Measurements from ENCODE around the gene AGBL1.

Gene AGBL1

DNA sequence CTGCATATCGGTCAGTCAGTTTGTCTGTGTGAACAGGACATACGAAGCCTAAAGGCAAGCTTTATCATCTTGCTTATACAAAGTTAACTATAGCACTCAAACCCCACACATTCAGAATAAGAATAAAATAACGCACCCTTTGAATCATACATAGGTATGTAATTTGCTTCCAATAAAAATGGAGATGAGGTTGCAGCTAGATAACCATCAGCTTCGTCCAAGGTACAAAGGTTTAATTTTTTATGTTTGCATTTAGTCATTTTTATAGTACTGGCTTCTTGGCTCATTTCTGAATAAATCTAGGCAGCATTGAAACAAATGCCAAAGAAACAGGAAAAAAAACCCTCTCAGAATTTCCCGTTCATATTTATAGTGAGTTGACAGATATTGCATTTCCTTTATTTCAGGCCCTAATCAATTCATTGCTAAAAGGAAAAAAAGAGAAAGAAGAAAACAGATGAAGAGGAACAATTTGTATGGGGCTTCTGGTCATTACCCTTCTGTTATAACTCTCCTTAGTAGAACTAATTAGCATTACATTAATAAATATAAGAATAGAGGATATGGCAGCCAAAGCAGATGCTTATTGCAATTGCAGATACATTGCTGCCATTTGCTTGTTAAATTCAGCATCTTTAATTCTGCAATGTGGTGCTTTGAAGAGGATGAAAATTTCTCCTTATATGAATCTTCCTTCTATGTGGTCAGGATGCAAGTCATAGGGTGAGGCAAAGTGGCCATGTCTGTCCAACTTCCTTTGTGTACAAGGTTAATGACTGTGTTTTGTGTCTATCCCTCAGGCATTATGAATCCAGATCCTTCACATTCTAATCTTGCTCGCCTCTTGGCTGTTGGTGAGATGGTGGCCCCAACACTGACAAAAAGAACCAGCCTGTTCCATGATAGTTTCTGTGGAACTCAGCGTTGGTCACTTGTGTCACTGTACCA is 550.0 kb downstream of the AGBL1 start:
- Histone ChIP-seq H3K9ac (ENCODE audit: low read depth, low read length, poor library complexity) (no peak overlapping the region), H3K4ac (ENCODE audit: low read length) (no peak overlapping the region), H2BK12ac (ENCODE audit: low read length) (no peak overlapping the region), H2BK5ac (ENCODE audit: low read length) (no peak overlapping the region), H2AK5ac (ENCODE audit: low read depth, low read length) (no peak overlapping the region), H3K23ac (ENCODE audit: low read depth, low read length, poor library complexity) (no peak overlapping the region), H2AFZ (ENCODE audit: low read length) (no peak overlapping the region), H3K4me1 (ENCODE audit: control insufficient read depth in 2 of 2, insufficient read depth in 1 of 2, low read depth in 1 of 2, low read length in 2 of 2) (peaks cover 0 to 3% of the 10 kb centered on the region in 2 donors), H3K36me3 (replicated peaks in 1 of 2; ENCODE audit: control insufficient read depth in 2 of 2, insufficient read depth in 2 of 2, low read length in 2 of 2) (no peaks in the 10 kb centered on the region), H3K27ac (replicated peaks; ENCODE audit: low read length) (no peak overlapping the region), H3K4me3 (ENCODE audit: low read length in 2 of 2) (no peak overlapping the region), H4K8ac (ENCODE audit: low read depth, low read length) (no peak overlapping the region), H3K14ac (ENCODE audit: low read length) (no peak overlapping the region), H3K27me3 (ENCODE audit: control insufficient read depth in 3 of 3, insufficient read depth in 3 of 3, low read depth in 1 of 3, low read length in 3 of 3) (no peaks in the 10 kb centered on the region), H3K9me3 (replicated peaks in 1 of 2; ENCODE audit: control insufficient read depth in 2 of 2, insufficient read depth in 1 of 2, low read depth in 1 of 2, low read length in 2 of 2) (peaks cover 0 to 2% of the 10 kb centered on the region in 2 donors), H3K4me2 (ENCODE audit: insufficient read depth, low read length, poor library complexity, severe bottlenecking) (no peak overlapping the region), H3K79me1 (ENCODE audit: low read depth, low read length) (no peaks in the 10 kb centered on the region), H2BK120ac (ENCODE audit: low read depth, low read length) (no peak overlapping the region), H4K91ac (ENCODE audit: low read depth, low read length, poor library complexity) (no peak overlapping the region), H3K18ac (ENCODE audit: low read length) (no peak overlapping the region), H2BK15ac (ENCODE audit: low read length) (no peak overlapping the region)
- no CpG with 5 or more reads among the region's 7 CpGs for WGBS, 2 donors (ENCODE audit: extremely low coverage in 2 of 2, insufficient read length in 2 of 2, insufficient replicate concordance in 1 of 2)
- no peak for DNase-seq (ENCODE audit: low spot score)

DNA sequence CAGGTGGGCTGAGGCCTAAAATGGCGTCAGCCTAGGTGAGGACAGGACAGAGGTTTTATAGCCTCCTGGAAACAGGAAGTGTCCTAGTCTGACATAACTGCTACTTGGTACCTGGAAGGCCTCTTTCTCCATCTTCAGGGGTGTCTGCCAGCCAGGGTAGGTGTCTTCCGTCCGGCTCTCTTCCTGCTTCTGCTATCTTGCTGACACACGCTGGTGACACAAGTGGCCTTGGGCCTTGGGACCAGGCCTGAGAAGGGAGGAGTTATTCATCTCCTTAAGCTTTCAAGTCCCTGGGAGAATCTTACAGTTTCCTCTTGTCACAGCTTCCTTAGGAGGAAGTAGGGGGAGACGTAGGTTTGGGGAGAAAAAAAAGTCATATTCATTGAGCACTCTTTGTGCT is 551.3 kb downstream of the AGBL1 start:
- Histone ChIP-seq H3K23ac (ENCODE audit: low read depth, low read length, poor library complexity) (no peak overlapping the region), H2BK120ac (ENCODE audit: low read depth, low read length) (no peak overlapping the region), H4K8ac (ENCODE audit: low read depth, low read length) (no peak overlapping the region), H2BK5ac (ENCODE audit: low read length) (no peak overlapping the region), H3K79me1 (ENCODE audit: low read depth, low read length) (no peaks in the 10 kb centered on the region), H3K4me3 (ENCODE audit: low read length in 2 of 2) (no peak overlapping the region), H2AK5ac (ENCODE audit: low read depth, low read length) (no peak overlapping the region), H3K36me3 (replicated peaks in 1 of 2; ENCODE audit: control insufficient read depth in 2 of 2, insufficient read depth in 2 of 2, low read length in 2 of 2) (no peaks in the 10 kb centered on the region), H3K18ac (ENCODE audit: low read length) (no peak overlapping the region), H3K9ac (ENCODE audit: low read depth, low read length, poor library complexity) (no peak overlapping the region), H2AFZ (ENCODE audit: low read length) (no peak overlapping the region), H3K4me2 (ENCODE audit: insufficient read depth, low read length, poor library complexity, severe bottlenecking) (no peak overlapping the region), H2BK15ac (ENCODE audit: low read length) (no peak overlapping the region), H3K14ac (ENCODE audit: low read length) (no peak overlapping the region), H4K91ac (ENCODE audit: low read depth, low read length, poor library complexity) (no peak overlapping the region), H2BK12ac (ENCODE audit: low read length) (no peak overlapping the region), H3K4me1 (ENCODE audit: control insufficient read depth in 2 of 2, insufficient read depth in 1 of 2, low read depth in 1 of 2, low read length in 2 of 2) (no peaks in the 10 kb centered on the region), H3K9me3 (replicated peaks in 1 of 2; ENCODE audit: control insufficient read depth in 2 of 2, insufficient read depth in 1 of 2, low read depth in 1 of 2, low read length in 2 of 2) (no peaks in the 10 kb centered on the region), H3K27ac (replicated peaks; ENCODE audit: low read length) (no peak overlapping the region), H3K4ac (ENCODE audit: low read length) (no peak overlapping the region), H3K27me3 (ENCODE audit: control insufficient read depth in 3 of 3, insufficient read depth in 3 of 3, low read depth in 1 of 3, low read length in 3 of 3) (no peaks in the 10 kb centered on the region)
- no peak for DNase-seq (ENCODE audit: low spot score)
- no CpG with 5 or more reads among the region's 5 CpGs for WGBS, 2 donors (ENCODE audit: extremely low coverage in 2 of 2, insufficient read length in 2 of 2, insufficient replicate concordance in 1 of 2)

DNA sequence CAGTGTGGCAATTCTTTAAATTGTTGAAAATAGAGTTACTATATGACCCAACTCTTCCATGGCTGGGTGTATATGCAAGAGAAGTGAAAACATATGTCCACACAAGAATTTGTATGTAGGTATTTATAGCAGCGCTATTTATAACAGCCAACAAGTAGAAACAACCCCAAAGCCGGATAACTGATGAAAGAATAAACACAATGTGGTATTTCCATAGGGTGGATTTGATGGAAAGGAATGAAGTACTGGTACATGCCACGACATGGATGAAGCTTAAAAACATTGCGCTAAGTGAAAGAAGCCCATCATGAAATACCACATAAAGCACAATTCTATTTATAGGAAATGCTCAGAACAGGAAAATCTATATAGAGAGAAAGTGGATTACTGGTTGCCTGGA is 554.5 kb downstream of the AGBL1 start:
- Histone ChIP-seq H2BK12ac (ENCODE audit: low read length) (no peak overlapping the region), H3K18ac (ENCODE audit: low read length) (no peak overlapping the region), H2AK5ac (ENCODE audit: low read depth, low read length) (no peak overlapping the region), H4K91ac (ENCODE audit: low read depth, low read length, poor library complexity) (no peak overlapping the region), H3K36me3 (replicated peaks in 1 of 2; ENCODE audit: control insufficient read depth in 2 of 2, insufficient read depth in 2 of 2, low read length in 2 of 2) (no peaks in the 10 kb centered on the region), H3K27ac (replicated peaks; ENCODE audit: low read length) (no peak overlapping the region), H3K23ac (ENCODE audit: low read depth, low read length, poor library complexity) (no peak overlapping the region), H3K4ac (ENCODE audit: low read length) (no peak overlapping the region), H3K4me1 (ENCODE audit: control insufficient read depth in 2 of 2, insufficient read depth in 1 of 2, low read depth in 1 of 2, low read length in 2 of 2) (no peaks in the 10 kb centered on the region), H3K4me3 (ENCODE audit: low read length in 2 of 2) (no peak overlapping the region), H3K14ac (ENCODE audit: low read length) (no peak overlapping the region), H3K4me2 (ENCODE audit: insufficient read depth, low read length, poor library complexity, severe bottlenecking) (no peak overlapping the region), H3K9ac (ENCODE audit: low read depth, low read length, poor library complexity) (no peak overlapping the region), H2BK5ac (ENCODE audit: low read length) (no peak overlapping the region), H3K9me3 (replicated peaks in 1 of 2; ENCODE audit: control insufficient read depth in 2 of 2, insufficient read depth in 1 of 2, low read depth in 1 of 2, low read length in 2 of 2) (no peaks in the 10 kb centered on the region), H2AFZ (ENCODE audit: low read length) (no peak overlapping the region), H3K27me3 (ENCODE audit: control insufficient read depth in 3 of 3, insufficient read depth in 3 of 3, low read depth in 1 of 3, low read length in 3 of 3) (no peaks in the 10 kb centered on the region), H4K8ac (ENCODE audit: low read depth, low read length) (no peak overlapping the region), H2BK120ac (ENCODE audit: low read depth, low read length) (no peak overlapping the region), H2BK15ac (ENCODE audit: low read length) (no peak overlapping the region), H3K79me1 (ENCODE audit: low read depth, low read length) (peaks cover 1% of the 10 kb centered on the region)
- no CpG with 5 or more reads among the region's 4 CpGs for WGBS, 2 donors (ENCODE audit: extremely low coverage in 2 of 2, insufficient read length in 2 of 2, insufficient replicate concordance in 1 of 2)
- DNase-seq (ENCODE audit: low spot score): no peak

DNA sequence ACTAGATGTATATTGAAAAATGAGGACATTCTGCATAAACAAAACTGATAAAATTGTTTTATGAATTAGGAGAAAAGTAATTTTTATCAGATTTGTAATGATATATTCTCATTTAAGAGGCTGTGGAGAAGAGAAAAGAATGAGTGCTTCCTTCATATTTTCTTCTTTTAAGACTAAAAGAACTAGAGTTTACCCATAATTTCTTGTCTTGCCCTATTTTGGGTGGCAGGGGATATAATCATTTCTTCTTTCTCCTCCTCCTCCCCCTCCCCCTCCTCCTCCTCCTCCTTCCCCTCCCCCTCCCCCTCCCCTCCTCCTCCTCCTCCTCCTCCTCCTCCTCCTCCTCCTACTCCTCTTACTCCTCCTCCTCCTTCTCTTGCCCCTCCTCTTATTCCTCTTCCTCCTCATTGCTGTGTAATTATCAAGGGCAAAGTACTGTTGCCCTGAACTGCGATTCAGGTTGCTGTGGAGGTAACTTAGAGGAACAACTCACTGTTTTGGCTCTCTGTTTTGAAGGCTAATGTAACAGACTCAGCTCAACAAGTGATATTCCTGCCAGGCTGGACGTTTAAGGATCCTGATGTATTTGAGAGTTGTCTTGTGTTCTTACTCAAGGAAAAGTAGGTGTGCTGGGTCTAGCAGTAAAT is 555.4 kb downstream of the AGBL1 start:
- no peak overlapping the region for H3K14ac ChIP-seq (ENCODE audit: low read length)
- H2BK120ac ChIP-seq (ENCODE audit: low read depth, low read length): no peak overlapping the region
- no peak overlapping the region for H3K4me2 ChIP-seq (ENCODE audit: insufficient read depth, low read length, poor library complexity, severe bottlenecking)
- H3K9me3 ChIP-seq (replicated peaks in 1 of 2; ENCODE audit: control insufficient read depth in 2 of 2, insufficient read depth in 1 of 2, low read depth in 1 of 2, low read length in 2 of 2): no peaks in the 10 kb centered on the region
- no peak overlapping the region for H4K8ac ChIP-seq (ENCODE audit: low read depth, low read length)
- no peak overlapping the region for H2BK5ac ChIP-seq (ENCODE audit: low read length)
- WGBS, 2 donors (ENCODE audit: extremely low coverage in 2 of 2, insufficient read length in 2 of 2, insufficient replicate concordance in 1 of 2): no CpG with 5 or more reads among the region's 2 CpGs
- no peak overlapping the region for H3K9ac ChIP-seq (ENCODE audit: low read depth, low read length, poor library complexity)
- peaks cover 1% of the 10 kb centered on the region for H3K79me1 ChIP-seq (ENCODE audit: low read depth, low read length)
- H3K27ac ChIP-seq (replicated peaks; ENCODE audit: low read length): no peak overlapping the region
- H3K23ac ChIP-seq (ENCODE audit: low read depth, low read length, poor library complexity): no peak overlapping the region
- no peak for DNase-seq (ENCODE audit: low spot score)
- H3K4ac ChIP-seq (ENCODE audit: low read length): no peak overlapping the region
- H3K36me3 ChIP-seq (replicated peaks in 1 of 2; ENCODE audit: control insufficient read depth in 2 of 2, insufficient read depth in 2 of 2, low read length in 2 of 2): no peaks in the 10 kb centered on the region
- no peak overlapping the region for H3K18ac ChIP-seq (ENCODE audit: low read length)
- no peak overlapping the region for H2BK15ac ChIP-seq (ENCODE audit: low read length)
- H3K27me3 ChIP-seq (ENCODE audit: control insufficient read depth in 3 of 3, insufficient read depth in 3 of 3, low read depth in 1 of 3, low read length in 3 of 3): no peaks in the 10 kb centered on the region
- H2AFZ ChIP-seq (ENCODE audit: low read length): no peak overlapping the region
- no peak overlapping the region for H4K91ac ChIP-seq (ENCODE audit: low read depth, low read length, poor library complexity)
- no peaks in the 10 kb centered on the region for H3K4me1 ChIP-seq (ENCODE audit: control insufficient read depth in 2 of 2, insufficient read depth in 1 of 2, low read depth in 1 of 2, low read length in 2 of 2)
- H2BK12ac ChIP-seq (ENCODE audit: low read length): no peak overlapping the region
- no peak overlapping the region for H3K4me3 ChIP-seq (ENCODE audit: low read length in 2 of 2)
- H2AK5ac ChIP-seq (ENCODE audit: low read depth, low read length): no peak overlapping the region
